22Rv1 (cell line): Measurements from ENCODE around the gene COL24A1.

Experiments used
- H3K27ac ChIP-seq: fragments of 450-650 bp; 2 replicates; pipeline ENCODE4 v1.5.1; 2017
- ZFX ChIP-seq: fragments of 450-650 bp; IDR thresholded peaks from 2 replicates; pipeline ENCODE4 v1.6.1; 2017; ENCODE audit warnings: antibody characterized with exemption, borderline replicate concordance
- TF ChIP-seq, protein P1 (sequence below): fragments of 450-650 bp; IDR thresholded peaks from 2 replicates; pipeline ENCODE4 v1.5.1; 2017; ENCODE audit warnings: mild to moderate bottlenecking

Gene COL24A1

DNA sequence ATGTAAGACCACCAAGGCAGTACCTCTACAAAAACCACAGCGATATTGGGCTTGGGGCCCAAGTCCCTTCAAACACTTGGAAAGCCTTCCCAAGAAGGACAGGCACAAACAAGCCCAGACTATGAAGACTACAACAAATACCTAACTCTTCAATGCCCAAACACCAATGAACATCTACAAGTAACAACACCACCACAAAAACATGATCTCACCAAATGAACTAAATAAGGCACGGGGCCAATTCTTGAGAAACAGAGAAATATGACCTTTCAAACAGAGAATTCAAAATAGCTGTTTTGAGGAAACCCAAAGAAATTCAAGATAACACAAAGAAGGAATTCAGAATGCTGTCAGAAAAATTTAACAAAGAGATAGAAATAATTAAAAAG, 86.8 kb downstream of the COL24A1 start:
- no peak overlapping the region for H3K27ac ChIP-seq
- TF ChIP-seq ZFX = no peak
- TF ChIP-seq, protein P1, sequence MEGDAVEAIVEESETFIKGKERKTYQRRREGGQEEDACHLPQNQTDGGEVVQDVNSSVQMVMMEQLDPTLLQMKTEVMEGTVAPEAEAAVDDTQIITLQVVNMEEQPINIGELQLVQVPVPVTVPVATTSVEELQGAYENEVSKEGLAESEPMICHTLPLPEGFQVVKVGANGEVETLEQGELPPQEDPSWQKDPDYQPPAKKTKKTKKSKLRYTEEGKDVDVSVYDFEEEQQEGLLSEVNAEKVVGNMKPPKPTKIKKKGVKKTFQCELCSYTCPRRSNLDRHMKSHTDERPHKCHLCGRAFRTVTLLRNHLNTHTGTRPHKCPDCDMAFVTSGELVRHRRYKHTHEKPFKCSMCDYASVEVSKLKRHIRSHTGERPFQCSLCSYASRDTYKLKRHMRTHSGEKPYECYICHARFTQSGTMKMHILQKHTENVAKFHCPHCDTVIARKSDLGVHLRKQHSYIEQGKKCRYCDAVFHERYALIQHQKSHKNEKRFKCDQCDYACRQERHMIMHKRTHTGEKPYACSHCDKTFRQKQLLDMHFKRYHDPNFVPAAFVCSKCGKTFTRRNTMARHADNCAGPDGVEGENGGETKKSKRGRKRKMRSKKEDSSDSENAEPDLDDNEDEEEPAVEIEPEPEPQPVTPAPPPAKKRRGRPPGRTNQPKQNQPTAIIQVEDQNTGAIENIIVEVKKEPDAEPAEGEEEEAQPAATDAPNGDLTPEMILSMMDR = no peak

DNA sequence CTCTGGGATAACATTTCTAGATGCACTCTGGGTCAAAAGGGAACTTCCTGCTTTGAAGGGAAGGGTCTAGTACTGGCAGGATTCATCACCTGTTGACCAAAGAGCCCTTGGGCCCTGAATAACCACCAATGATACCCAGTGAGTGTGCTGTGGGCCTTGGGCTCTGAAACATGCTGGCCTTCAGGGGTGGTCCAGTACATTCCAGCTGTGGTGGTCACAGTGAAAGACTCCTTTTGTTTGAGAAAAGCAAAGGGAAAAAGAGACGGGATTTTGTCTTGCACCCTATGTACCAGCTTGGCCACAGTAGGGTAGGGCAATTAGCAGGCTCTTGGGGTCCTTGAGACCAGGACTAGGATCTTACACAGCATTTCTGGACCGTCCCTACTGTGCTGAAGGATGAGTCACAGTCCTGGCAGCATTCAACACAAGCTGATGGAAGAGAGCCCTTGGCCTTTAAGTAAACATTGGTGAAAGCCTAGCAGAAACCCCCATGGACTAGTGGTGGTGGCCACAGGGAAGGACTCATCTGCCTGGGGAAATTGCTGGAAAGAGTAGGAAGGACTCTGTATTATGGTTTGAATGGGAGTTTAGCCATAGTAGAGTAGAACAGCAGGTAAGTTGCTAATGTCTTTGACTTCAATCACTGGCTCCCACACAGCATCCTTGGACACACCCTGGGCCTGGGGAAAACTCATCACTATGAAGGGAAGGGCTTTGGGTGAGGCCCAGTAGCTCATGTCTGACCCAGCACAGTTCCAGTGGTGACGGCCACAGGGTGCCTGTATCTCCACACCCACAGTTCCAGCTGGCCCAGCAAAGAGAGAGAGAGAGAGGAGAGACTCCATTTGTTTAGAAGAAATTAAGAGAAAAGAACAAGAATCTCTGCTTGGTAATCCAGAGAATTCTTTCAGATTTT, 87.5 kb downstream of the COL24A1 start:
- no peak for TF ChIP-seq ZFX
- TF ChIP-seq, protein P1 = no peak
- no peak overlapping the region for H3K27ac ChIP-seq

DNA sequence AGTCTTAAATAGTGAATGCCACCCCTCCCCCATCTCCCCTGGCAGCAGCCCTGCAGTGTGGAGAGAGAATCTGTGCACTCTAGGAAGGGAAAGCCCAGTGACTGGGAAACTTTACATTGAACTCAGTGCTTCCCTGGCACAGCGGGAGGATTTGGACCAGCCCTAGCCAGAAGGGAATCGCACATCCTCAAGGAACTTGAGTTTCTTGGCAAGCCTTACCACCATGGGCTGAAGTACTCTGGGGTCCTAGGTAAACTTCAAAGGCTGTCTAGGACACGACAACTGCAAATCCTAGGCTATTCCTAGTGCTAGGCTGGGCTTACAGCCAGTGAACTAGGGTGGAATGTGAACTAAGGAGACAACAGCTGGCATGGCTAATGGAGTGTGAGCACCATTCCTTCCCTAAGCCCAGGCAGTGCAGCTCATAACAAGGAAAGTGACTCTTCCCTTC, 88.3 kb downstream of the COL24A1 start:
- no peak overlapping the region for H3K27ac ChIP-seq
- TF ChIP-seq, protein P1 = no peak
- TF ChIP-seq ZFX = no peak

DNA sequence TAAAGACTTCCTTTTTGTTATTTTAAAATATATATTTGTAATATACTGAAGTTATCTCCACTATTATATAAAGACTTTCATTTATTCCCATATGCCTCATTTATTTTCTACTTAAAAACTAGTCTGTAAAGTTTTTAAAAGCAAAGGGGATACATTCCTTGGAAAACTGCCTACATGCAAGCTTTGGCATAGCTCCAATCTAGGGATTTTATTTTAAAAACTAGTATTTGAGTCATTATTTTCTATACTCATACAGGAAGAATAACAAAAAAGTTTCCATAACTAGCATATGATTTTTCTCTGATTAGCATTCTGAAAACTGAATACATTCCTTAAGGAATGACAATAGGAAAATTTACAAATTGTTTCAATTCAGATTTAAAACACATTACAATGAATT, 88.9 kb downstream of the COL24A1 start:
- no peak for TF ChIP-seq ZFX
- TF ChIP-seq, protein P1 = no peak
- H3K27ac ChIP-seq = no peak overlapping the region

DNA sequence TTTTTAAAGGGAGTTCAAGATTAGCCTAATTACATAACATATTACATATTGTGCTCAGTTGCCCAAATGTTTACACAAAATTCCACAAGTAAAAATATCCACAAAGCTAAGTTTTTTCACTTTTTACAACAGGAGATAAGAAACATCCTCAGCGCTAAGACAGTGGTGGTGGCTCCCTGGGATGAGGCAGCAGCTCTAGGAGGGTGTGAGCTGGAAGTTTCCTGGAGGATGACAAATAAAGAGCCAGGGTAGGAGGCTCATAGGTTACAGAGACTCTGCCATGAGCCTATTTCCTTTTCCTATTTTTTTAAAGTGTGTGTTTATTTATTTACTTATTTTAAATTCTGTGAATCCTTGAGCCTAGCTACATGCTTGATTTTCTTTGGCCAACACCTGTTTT, 91.7 kb downstream of the COL24A1 start:
- no peak overlapping the region for H3K27ac ChIP-seq
- no peak for TF ChIP-seq ZFX
- TF ChIP-seq, protein P1 = no peak

DNA sequence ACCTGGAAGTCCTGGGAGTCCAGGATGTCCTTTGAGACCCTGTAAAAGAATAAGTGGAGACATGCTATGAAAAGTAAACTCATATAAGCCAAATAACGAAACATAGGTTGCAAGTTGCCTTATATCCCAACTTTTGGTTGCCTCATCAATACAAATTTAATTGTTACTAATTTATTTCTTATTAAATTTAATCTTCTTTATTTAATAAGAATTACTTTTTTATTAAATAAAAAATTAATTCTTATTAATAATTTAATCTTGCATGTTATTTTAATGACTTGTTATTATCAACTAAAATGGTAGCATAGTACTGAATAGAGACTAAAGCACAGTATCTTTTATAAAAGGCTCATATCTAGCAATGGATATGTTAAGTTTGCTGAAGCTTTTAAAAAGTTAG, 92.9 kb downstream of the COL24A1 start:
- TF ChIP-seq, protein P1 = no peak
- TF ChIP-seq ZFX = no peak

DNA sequence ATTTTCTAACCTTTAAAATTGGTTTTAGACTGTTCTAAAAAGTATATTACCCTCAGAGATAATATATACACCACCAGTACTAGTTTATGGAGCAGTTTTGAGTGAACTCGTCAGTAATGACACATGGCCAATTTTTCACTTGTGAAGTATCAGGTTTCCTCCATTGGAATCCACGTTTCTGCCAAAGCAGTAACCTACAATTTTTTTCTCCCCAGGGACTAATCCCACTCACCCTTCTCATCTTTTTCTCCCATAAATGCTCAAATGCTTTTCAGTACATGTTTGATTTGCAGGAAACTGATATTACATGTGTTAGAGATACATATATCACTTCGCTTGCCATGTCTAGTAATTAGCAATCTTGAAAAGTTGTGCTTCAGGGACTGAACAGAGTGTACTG, 94.1 kb downstream of the COL24A1 start:
- TF ChIP-seq, protein P1 = no peak
- TF ChIP-seq ZFX = no peak
- no peak overlapping the region for H3K27ac ChIP-seq

More for the DNA sequence above, 92.9 kb downstream of the COL24A1 start:
- no peak overlapping the region for H3K27ac ChIP-seq
